SJCRH30 (cell line): ENCODE results near the gene DENND5A. TPM values are rescaled to one million over a fixed set of nuclear protein-coding genes. Genes with fewer than 3 reads are reported as not detected.
"Not testable (repeated sequence)": the region's sequence is repeated elsewhere in the genome, so short reads cannot be mapped to it uniquely, and the experiment has no call there.

Source experiments
- DNase-seq, 2 experiments: peaks; one replicate each; pipeline ENCODE4 v3.0.0-alpha.2; 2015 to 2020
- H3K27ac ChIP-seq: fragments of 250-450 bp; sonication (Bioruptor Pico); 2 replicates; pipeline ENCODE4 v1.5.1; 2020; ENCODE audit warnings: mild to moderate bottlenecking, moderate library complexity
- H3K27me3 ChIP-seq: fragments of 250-450 bp; sonication (Bioruptor Pico); 2 replicates; pipeline ENCODE4 v1.5.1; 2020; ENCODE audit warnings: mild to moderate bottlenecking, moderate library complexity
- H3K36me3 ChIP-seq: fragments of 250-450 bp; sonication (Bioruptor Pico); 2 replicates; pipeline ENCODE4 v1.5.1; 2020; ENCODE audit warnings: mild to moderate bottlenecking, moderate library complexity
- H3K4me1 ChIP-seq: fragments of 250-450 bp; sonication (Bioruptor Pico); 2 replicates; pipeline ENCODE4 v1.5.1; 2020; ENCODE audit warnings: mild to moderate bottlenecking, moderate library complexity
- H3K4me3 ChIP-seq: fragments of 250-450 bp; sonication (Bioruptor Pico); 2 replicates; pipeline ENCODE4 v1.5.1; 2020; ENCODE audit warnings: mild to moderate bottlenecking, moderate library complexity
- H3K9me3 ChIP-seq: fragments of 250-450 bp; sonication (Bioruptor Pico); replicated peaks from 2 replicates; pipeline ENCODE4 v1.5.1; 2020; ENCODE audit warnings: mild to moderate bottlenecking, moderate library complexity
- total RNA-seq: library from RNA; depleted of rRNA; stranded (reverse); fragments of >200 nt; shearing (Covaris generic); gene quantifications from 2 replicates; pipeline ENCODE4 v1.2.3, GENCODE V29; 2014

Gene DENND5A
- total RNA-seq, 1 experiment from 2014 or later: 113 TPM

- H3K36me3 ChIP-seq: no peaks in the 10 kb centered on the region
- no peak overlapping the region for H3K4me3 ChIP-seq
- no peaks in the 10 kb centered on the region for H3K27me3 ChIP-seq
- no peaks in the 10 kb centered on the region for H3K4me1 ChIP-seq
- no peaks in the 10 kb centered on the region; the same call in 1 of the 2 replicates for H3K9me3 ChIP-seq
- no peak for DNase-seq
- no peak overlapping the region for H3K27ac ChIP-seq
Measured at GRCh38 chr11:9104580-9104979, 160.6 kb downstream of the DENND5A start.

GRCh38 chr11:9103542-9104276 lies 161.4 kb downstream of the DENND5A start:
- H3K4me1 ChIP-seq: no peaks in the 10 kb centered on the region
- no peaks in the 10 kb centered on the region for H3K27me3 ChIP-seq
- no peak overlapping the region for H3K4me3 ChIP-seq
- no peaks in the 10 kb centered on the region for H3K36me3 ChIP-seq
- no peak for DNase-seq
- H3K9me3 ChIP-seq: no peaks in the 10 kb centered on the region; the same call in 1 of the 2 replicates
- H3K27ac ChIP-seq: no peak overlapping the region

- Histone ChIP-seq H3K27me3 (no peaks in the 10 kb centered on the region), H3K4me3 (no peak overlapping the region), H3K9me3 (no peaks in the 10 kb centered on the region; the same call in 1 of the 2 replicates), H3K36me3 (no peaks in the 10 kb centered on the region), H3K27ac (no peak overlapping the region), H3K4me1 (no peaks in the 10 kb centered on the region)
- DNase-seq: no peak
Measured at GRCh38 chr11:9099617-9100016, 165.5 kb downstream of the DENND5A start.

GRCh38 chr11:9098455-9098854 lies 166.7 kb downstream of the DENND5A start:
- H3K4me3 ChIP-seq, H3K4me1 ChIP-seq, H3K27me3 ChIP-seq, H3K9me3 ChIP-seq, DNase-seq, H3K36me3 ChIP-seq, H3K27ac ChIP-seq: not testable (repeated sequence)

- DNase-seq, H3K27ac ChIP-seq, H3K4me1 ChIP-seq, H3K27me3 ChIP-seq, H3K4me3 ChIP-seq, H3K9me3 ChIP-seq, H3K36me3 ChIP-seq: not testable (repeated sequence)
Measured at GRCh38 chr11:9097186-9097943, 167.8 kb downstream of the DENND5A start.

GRCh38 chr11:9096427-9096826 lies 168.7 kb downstream of the DENND5A start:
- DNase-seq: no peak
- no peaks in the 10 kb centered on the region; the same call in 1 of the 2 replicates for H3K9me3 ChIP-seq
- H3K4me1 ChIP-seq: no peaks in the 10 kb centered on the region
- H3K36me3 ChIP-seq: no peaks in the 10 kb centered on the region
- no peak overlapping the region for H3K27ac ChIP-seq
- H3K27me3 ChIP-seq: no peaks in the 10 kb centered on the region
- H3K4me3 ChIP-seq: no peak overlapping the region

GRCh38 chr11:9095421-9095820 lies 169.7 kb downstream of the DENND5A start:
- H3K9me3 ChIP-seq: no peaks in the 10 kb centered on the region
- no peak overlapping the region for H3K4me3 ChIP-seq
- no peak overlapping the region for H3K27ac ChIP-seq
- H3K4me1 ChIP-seq: no peaks in the 10 kb centered on the region
- no peaks in the 10 kb centered on the region for H3K36me3 ChIP-seq
- peak; percentile 34 to 42 for DNase-seq
- no peaks in the 10 kb centered on the region for H3K27me3 ChIP-seq

- no peak for DNase-seq
- Histone ChIP-seq H3K4me3 (no peak overlapping the region), H3K36me3 (no peaks in the 10 kb centered on the region), H3K9me3 (no peaks in the 10 kb centered on the region), H3K27me3 (no peaks in the 10 kb centered on the region), H3K27ac (no peak overlapping the region), H3K4me1 (no peaks in the 10 kb centered on the region)
Measured at GRCh38 chr11:9094420-9094819, 170.7 kb downstream of the DENND5A start.

GRCh38 chr11:9092853-9093778 lies 172.0 kb downstream of the DENND5A start:
- Histone ChIP-seq H3K36me3 (no peaks in the 10 kb centered on the region), H3K4me1 (no peaks in the 10 kb centered on the region), H3K9me3 (no peaks in the 10 kb centered on the region), H3K27me3 (no peaks in the 10 kb centered on the region), H3K4me3 (no peak overlapping the region), H3K27ac (no peak overlapping the region)
- no peak for DNase-seq

- Histone ChIP-seq H3K27me3 (no peaks in the 10 kb centered on the region), H3K27ac (no peak overlapping the region), H3K9me3 (no peaks in the 10 kb centered on the region), H3K4me1 (no peaks in the 10 kb centered on the region), H3K4me3 (0 out of 2 replicates have a peak overlapping the region, but pooled peaks have one; percentile 20), H3K36me3 (no peaks in the 10 kb centered on the region)
- DNase-seq: no peak
Measured at GRCh38 chr11:9092072-9092471, 173.1 kb downstream of the DENND5A start.

- 0 out of 2 replicates have a peak within 1 kb of the TSS, but pooled peaks have one; percentile 20 for H3K4me3 ChIP-seq
- H3K27me3 ChIP-seq: no peaks in the 10 kb centered on the region
- no peaks in the 10 kb centered on the region for H3K36me3 ChIP-seq
Measured at GRCh38 chr11:9091044-9091922, 173.9 kb downstream of the DENND5A start, which contains the start of gene SCUBE2. SCUBE2 (minus strand) TSS chr11:9091599; CDS start chr11:9091528, 71 bp downstream.

GRCh38 chr11:9090488-9091043 lies 174.6 kb downstream of the DENND5A start:
- Histone ChIP-seq H3K4me3 (no peak overlapping the region), H3K27ac (no peak overlapping the region), H3K36me3 (no peaks in the 10 kb centered on the region), H3K4me1 (no peaks in the 10 kb centered on the region), H3K9me3 (no peaks in the 10 kb centered on the region), H3K27me3 (no peaks in the 10 kb centered on the region)
- no peak for DNase-seq

More at GRCh38 chr11:9091044-9091922, 173.9 kb downstream of the DENND5A start, which contains the start of gene SCUBE2:
- no peak for DNase-seq
- no peaks in the 10 kb centered on the region for H3K9me3 ChIP-seq
- H3K4me1 ChIP-seq: no peaks in the 10 kb centered on the region
- H3K27ac ChIP-seq: no peak within 1 kb of the TSS

GRCh38 chr11:9089636-9090035 lies 175.5 kb downstream of the DENND5A start:
- no peak for DNase-seq
- Histone ChIP-seq H3K9me3 (no peaks in the 10 kb centered on the region), H3K4me1 (no peaks in the 10 kb centered on the region)

More at GRCh38 chr11:9089636-9090035, 175.5 kb downstream of the DENND5A start:
- no peaks in the 10 kb centered on the region for H3K27me3 ChIP-seq
- H3K4me3 ChIP-seq: no peak overlapping the region
- H3K27ac ChIP-seq: no peak overlapping the region
- no peaks in the 10 kb centered on the region for H3K36me3 ChIP-seq
